HG02943 (cell line): ENCODE results near the gene RACGAP1.
A peak's percentile ranks its signal among the peaks of the same experiment; 100 is the strongest.

Experiments
- ATAC-seq: cut with Tn5 transposase; IDR thresholded peaks from one replicate; pipeline ENCODE4 v1.9.1; 2021; ENCODE audit warnings: mild to moderate bottlenecking, low read depth, moderate library complexity; ENCODE audit not compliant: unreplicated experiment

Gene RACGAP1

DNA sequence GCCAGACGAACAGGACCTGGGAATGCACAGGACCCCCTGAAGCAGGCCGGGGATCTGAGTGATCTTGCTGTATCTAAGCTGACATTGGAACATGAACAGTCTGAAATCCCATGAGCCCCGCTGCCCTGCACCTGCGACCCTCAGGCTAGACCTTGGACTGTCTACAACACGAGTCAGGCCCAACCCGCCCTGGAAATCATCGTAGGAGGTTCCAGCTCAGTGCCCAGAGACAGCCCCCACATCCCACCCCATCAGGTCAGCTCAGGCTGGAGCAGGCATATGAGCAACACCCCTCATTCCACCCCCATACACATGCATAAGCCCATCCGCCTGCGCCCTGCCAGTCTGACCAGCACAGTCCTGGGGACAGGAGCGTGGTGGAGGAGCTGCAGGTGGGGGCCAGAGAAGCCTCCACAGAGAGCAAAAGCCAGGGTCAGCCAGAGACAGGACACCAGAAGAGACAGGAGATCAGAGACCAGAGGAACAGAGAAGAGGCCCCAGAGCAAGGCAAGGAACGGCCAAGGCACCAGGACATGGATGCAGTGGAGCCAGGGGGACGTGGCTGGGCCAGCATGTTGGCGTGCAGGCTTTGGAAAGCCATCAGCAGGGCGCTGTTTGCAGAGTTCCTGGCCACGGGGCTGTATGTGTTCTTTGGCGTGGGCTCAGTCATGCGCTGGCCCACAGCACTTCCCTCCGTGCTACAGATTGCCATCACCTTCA is 52.5 kb downstream of the RACGAP1 start, which contains the start of gene AQP6:
Gene AQP6, plus strand, starts transcription at position 307 of the 720 bp plus-strand sequence. Its CDS starts 227 bp downstream, at position 534.
- no peak for ATAC-seq

DNA sequence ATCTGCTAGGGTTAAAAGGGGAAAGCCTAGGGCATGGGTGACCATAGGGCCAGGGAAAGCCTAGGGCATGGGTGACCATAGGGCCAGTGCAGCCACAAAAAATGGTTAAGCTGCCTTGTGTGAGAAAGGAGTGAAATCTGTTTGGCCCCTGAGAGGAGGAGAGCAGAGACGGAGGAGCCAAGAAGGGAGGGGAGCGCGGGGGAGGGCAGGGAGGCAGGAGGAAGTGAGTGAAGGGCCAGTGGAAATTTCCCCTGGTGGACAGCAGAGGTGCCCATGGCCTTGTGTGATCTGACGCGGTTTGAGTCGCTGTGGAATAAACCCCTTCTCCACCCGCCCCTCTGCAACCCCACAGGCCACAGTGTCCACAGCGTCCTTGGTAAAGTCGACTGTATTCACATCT is 53.2 kb downstream of the RACGAP1 start:
- no peak for ATAC-seq

DNA sequence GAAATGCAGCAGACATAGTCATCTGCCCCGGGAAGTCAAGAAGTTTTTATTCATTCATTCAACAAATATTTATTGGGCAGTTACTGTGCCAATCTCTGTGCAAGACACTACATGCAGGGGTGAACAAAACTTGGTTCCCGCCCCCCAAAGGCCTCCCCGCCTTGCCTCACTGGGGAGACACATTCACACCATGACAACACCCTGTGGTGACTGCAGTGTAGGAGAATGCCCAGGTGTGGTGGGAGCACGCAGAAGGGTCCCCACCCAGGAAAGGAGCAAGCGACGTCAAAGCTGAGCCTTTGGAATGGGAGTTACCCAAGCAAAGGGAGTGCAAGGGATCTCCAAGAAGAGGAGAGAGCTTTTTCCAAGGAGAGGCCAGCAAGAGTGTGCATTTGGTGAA is 54.2 kb downstream of the RACGAP1 start:
- ATAC-seq: no peak

DNA sequence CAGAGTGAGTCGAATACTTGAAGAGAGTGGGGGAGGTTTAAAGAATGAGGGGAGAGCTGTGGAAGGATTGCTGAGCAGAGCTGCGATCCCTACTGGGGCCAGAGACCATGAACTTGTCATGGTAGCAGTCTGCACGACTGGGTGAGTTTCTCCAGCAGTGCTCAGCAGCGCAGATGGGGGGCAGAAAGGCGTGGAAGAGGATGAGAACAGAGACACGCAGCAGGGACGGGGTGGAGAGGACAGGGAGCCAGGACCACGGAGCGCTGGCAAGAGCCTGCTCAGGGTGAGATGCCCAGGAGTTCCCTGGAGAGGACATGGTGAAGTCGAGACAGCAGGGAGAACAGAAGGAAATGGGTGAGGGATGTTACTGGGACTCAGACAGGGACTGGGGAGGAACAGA is 54.6 kb downstream of the RACGAP1 start:
- no peak for ATAC-seq

DNA sequence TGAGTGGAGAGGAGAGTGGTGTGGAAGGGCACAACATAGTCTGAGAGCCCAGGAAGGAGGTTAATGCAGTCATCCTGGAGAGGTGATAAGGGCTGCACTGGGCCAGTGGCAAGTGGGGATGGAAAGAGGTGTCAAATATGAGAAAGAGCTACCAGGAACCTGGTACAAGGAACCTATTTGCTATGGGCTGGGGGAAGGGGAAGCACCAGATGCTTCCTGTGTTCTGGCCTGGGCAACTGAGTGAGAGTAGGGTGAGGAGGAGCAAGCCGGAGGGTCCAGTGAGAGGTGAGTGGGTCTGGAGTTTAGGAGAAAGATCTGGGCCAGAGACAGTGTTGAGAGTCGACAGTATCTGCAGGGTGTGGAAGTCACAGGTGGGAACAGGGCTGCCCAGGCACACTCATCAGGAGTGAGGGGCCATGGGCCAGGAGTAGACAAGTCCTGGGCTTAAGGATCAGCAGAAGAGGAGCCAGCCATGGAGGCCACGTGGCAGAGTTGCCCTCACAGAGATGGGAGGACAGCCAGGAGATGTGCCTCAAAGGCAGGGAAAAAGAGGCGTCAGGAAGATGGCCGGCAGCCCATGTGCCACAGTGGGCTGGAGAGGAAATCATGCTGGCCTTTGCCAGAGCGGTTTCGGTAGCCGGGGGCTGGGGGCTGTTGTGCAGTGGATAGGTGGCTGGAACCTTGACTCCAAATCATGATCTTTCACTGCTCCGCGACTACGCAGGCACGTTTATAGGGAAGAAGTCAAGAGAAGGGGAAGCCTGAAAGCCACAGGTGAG is 55.5 kb downstream of the RACGAP1 start:
- ATAC-seq: no peak

DNA sequence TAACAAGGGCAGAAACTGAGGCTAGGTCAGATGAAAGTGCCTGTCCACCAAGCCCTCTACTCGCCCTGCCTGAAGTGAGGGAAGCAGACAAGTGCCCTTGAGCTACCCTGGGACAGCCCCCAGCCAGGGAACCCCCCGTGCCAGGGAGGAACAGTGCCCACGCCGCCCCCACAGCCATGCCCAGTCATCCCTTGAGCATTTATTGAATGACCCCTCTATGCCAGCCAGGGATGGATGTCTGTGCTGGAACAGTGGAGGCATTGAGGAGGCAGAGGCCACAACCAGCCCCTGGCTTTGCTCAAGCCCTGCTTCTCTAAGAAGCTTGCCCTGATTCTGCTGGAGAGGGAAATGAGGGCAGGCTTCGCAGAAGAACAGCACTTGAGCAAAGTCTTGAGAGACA is 56.3 kb downstream of the RACGAP1 start:
- ATAC-seq: no peak

DNA sequence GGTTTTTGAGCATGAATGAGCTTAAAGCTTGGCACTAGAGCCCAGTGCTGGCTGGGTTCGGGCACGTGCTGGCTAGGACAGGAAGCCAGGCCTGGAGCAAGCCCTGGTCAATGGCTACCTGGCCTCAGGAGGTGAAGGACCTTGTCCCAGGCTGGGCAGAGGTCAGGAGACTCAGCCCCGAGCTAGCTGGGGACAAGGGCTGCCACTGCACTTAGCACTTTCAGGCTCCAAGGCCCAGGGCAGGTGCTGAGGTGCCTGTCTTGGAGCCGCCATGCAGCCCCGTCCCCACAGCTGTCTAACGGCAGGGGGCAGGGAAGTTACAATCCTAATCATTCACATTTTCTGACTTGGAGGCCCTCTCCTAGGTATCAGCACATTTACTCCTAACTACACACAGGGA is 56.8 kb downstream of the RACGAP1 start:
- no peak for ATAC-seq

DNA sequence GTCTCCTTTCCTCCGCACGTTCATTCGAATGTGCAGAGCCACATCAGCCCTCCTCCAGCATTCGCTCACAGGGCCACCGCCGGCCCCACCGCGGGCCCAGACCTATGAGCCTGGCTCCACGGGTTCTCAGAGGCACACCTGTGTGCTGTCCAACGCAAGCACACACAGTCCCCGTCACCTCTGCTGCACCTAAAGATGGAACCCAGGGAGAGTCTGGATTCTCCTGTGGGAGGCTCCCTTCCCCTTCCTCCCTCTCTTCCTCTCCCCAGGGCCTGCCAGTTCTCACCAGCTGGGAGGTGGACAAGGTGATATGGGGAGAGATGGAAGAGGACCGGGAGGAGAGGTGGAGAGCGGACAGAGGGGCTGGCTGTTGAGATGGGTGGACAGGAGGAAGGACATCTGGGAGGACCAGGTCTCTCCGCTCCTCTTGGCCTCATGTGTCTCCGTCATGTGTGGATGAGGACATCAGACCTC is 57.5 kb downstream of the RACGAP1 start:
- ATAC-seq: no peak

DNA sequence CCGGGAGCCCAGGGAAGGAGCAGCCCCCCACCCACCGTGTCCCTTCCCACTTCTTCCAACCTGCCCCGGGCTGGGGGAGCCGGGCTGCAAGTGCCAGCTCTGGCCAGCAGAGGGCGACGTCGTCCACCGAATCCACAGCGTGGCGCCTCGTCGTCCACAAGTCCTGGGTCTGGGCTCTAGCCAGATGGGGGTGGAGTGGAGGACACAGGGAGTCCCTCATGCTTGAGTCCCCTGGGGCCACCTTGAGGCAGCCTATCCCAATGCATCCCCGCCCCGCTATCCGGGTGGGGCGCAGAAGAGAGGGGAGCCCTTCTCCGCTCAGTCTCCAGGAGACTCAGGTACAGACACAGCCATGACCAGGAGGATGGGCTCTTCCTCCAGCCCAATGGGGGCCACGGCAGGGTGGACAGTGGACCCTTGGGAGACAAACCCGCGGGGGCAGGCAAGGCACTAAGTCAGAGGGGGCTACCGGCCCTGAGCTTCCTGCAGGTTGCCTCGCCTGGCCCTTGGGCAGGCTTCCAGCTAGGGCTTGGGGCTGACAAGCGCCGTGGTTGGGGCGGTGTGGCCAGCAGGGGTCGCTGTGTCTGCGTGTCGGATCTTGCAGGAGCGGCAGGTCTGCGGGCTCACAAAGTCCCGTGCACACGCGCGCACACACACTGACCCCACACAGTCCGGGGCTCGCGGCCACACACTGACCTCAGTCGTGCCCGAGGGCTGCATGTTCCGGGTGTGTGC is 58.1 kb downstream of the RACGAP1 start:
- peak; percentile 63 for ATAC-seq

DNA sequence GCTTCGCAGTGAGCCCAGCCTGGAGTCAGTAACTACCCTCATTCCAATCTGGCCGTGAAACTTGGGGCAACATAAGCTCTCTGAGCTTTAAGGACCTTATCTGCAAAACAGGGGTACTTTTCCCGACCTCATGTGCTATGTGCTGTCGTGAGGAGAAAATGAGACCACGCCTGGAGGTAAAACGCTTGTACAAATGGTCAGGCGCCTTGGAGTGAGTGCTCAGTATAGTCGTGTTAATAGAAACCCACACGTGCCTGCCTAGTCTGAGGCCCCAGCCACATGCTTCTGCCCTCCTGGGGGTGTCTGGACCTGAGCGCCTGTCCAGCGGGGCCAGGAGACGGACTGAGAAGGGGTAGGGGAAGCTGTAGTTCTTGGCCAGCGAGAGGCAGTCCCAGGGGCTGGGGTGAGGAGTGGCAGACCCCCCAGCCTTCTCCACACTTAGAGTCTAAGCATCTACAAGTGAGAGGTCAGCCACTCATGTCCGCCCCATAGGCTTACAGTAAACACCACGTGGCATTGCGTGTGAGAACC is 58.7 kb downstream of the RACGAP1 start:
- no peak for ATAC-seq

DNA sequence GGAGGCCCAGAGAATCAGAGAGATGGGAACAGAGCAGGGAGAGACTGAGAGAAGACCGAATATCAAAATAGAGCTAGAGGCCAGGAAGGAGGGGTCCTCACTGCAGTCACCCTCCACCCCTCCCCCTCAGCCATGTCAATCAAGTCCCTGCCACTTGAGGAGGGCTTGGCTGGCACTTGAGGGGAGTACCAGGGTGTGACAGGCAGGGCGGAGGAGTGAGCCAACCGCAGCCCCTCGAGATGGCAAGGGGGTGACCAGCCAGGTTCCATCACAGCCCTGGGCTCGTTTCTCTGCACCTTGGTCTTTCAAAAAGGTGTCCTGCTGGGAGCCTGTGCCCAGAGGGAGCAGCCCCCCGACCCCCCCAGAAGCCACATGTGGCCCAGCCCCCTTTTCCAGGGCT is 59.5 kb downstream of the RACGAP1 start:
- ATAC-seq: no peak

DNA sequence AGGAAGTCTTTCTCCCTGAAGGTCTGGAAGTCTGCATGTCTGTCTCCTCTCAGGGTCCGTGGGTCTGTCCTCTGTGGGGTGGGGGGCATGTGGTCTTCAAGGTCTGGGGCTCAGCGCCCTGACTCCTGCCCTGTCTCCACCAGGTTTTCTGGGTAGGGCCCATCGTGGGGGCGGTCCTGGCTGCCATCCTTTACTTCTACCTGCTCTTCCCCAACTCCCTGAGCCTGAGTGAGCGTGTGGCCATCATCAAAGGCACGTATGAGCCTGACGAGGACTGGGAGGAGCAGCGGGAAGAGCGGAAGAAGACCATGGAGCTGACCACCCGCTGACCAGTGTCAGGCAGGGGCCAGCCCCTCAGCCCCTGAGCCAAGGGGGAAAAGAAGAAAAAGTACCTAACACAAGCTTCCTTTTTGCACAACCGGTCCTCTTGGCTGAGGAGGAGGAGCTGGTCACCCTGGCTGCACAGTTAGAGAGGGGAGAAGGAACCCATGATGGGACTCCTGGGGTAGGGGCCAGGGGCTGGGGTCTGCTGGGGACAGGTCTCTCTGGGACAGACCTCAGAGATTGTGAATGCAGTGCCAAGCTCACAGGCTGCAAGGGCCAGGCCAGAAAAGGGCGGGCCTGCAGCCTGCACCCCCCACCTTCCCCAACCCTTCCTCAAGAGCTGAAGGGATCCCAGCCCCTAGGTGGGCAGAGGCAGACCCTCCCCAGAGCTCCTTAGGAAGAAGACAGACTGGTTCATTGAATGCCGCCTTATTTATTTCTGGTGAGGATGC is 60.3 kb downstream of the RACGAP1 start:
- ATAC-seq: no peak

DNA sequence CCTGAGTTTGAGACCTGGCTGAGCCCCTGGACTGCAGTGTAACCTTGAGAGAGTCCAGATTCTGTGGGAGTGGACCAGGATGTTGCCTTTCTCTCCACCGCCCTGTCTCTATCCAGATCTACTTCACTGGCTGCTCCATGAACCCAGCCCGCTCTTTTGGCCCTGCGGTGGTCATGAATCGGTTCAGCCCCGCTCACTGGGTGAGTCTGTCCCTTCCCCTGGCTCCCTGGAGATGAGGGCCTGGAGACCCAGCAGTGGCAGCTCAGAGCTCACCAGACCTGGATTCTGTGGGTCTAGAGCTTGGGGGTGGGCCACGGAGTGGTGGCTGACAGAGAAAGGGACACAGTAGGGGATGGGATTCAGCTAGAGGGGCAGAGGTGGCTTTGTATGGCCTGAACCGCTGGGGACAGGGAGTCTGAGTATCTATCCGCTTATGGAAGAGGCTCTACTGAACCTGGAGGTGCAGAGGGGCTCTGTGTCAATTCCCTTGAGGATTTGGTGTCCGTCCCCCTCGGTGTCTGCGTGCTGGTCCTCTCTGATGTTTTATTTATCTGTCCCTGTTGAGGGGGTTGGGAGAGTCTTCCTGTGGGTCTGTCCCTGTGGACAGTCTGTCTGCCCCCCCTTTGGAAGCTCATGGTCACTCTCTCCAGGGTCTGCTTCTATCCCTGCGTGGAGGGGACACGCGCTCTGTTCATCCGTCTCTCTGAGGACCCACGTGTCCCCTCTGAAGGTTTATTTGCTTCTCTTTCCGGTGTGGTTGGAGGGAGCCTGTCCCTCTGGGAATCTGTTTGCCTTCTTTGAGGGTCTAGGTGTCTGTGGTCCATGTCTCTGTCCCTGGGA is 61.1 kb downstream of the RACGAP1 start:
- ATAC-seq: no peak

DNA sequence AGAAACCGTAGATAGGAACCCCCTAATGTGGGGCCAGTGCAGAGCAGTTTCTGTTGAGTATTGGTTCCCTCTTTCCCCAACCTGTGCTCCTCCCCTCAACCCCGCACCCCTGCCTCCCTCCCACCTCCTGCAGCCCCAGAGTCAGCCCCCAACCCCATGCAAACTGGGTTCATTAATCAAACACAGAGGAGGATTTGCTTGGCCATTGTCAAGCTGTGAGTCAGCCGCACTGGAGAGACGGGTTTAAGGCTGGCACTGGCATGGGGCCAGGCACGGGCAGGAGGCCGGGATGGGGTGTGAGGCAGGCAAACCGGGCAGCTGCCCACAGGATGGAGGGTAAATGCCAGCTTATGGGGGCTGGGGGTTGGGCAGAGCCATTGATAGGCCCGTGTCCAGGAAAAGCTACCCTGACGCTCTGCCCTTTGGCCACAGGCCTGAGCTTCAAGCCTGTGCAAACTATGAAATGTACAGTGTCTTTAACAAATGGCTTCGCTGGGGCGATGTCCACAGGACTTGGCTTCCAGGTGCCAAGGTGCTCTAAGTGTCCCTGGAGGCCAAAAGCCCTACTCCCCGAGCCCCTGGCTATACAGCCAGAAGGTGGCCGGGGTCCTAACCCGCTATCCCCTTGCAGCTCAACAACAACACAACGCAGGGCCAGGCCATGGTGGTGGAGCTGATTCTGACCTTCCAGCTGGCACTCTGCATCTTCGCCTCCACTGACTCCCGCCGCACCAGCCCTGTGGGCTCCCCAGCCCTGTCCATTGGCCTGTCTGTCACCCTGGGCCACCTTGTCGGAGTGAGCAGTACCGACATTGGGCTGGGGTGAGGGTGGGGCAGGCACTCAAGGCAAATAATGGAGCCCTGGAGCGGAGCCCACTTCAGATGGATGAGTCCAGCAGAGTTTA is 62.2 kb downstream of the RACGAP1 start:
- no peak for ATAC-seq

DNA sequence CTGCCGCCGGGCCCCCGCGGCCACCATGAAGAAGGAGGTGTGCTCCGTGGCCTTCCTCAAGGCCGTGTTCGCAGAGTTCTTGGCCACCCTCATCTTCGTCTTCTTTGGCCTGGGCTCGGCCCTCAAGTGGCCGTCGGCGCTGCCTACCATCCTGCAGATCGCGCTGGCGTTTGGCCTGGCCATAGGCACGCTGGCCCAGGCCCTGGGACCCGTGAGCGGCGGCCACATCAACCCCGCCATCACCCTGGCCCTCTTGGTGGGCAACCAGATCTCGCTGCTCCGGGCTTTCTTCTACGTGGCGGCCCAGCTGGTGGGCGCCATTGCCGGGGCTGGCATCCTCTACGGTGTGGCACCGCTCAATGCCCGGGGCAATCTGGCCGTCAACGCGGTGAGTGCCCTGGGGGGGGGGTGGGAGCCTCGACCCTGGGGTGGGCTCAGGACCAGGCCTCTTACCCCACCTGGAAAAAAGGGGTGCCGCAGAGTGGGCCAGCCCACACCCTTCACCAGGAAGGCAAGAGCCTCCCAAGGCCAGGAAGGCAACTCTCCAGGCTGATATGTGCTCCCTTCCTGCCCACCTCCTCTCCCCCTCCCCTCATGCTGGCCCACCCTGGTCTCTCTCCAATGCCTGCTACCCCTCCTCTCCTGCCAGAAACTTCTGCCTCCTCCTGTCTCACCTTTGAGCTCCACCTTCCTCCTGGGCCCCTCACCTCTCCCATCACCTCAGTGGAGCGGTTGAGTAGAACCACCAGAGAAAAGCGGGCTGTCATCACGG is 63.1 kb downstream of the RACGAP1 start:
- no peak for ATAC-seq

DNA sequence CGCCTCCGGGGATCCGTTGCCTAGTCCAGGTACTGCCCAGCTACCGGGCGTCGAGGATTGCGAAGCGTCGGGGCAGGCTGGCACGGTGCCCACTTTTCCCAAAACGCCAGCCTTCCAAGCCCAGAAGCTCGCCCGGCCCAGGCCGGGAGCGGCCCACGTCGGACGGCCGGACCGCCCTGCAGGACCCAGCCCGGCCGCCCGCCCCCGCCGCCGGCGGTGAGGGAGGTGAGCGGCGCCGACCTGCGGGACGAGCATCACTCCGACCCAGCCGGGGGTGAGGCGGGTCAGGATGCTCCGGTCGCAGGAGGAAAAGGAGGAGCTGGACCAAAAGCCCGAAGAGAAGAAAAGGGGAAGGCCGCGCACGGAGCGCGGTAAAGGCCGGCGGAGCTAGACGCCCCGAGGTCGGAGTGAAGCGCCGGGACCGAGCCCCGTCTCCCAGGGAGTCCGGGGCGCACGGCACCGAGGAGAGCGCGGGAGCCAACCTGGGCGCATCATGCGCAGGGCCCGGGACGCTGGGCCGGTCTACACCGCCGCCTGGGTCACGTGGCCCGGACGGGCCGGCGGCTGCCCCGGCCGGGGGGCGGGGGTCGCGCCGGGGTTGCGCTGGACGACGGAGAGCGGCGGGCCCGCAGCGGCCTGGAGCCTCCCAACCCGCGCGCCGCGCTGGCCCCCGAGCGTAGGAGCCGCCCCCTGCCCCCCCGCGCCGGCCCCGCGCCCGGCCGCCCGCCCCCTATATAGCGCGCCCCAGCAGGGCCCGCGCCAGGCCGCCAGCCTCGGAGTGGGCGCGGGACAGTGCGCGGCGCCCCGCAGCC is 64.0 kb downstream of the RACGAP1 start, which contains the start of gene AQP5:
Gene AQP5, plus strand, starts transcription at position 762 of the 812 bp plus-strand sequence. CDS start 146 bp downstream, outside the sequence.
- no peak for ATAC-seq
